ENCODE results near the gene NCOR2. TPM values are rescaled to one million over a fixed set of nuclear protein-coding genes. Genes with fewer than 3 reads are reported as not detected.

Gene NCOR2
- total and polyA plus RNA-seq, 2 donors (not counting 3 experiments of a cell fraction or from before 2014, with no cell fraction given): 26.5 to 241 TPM

DNA sequence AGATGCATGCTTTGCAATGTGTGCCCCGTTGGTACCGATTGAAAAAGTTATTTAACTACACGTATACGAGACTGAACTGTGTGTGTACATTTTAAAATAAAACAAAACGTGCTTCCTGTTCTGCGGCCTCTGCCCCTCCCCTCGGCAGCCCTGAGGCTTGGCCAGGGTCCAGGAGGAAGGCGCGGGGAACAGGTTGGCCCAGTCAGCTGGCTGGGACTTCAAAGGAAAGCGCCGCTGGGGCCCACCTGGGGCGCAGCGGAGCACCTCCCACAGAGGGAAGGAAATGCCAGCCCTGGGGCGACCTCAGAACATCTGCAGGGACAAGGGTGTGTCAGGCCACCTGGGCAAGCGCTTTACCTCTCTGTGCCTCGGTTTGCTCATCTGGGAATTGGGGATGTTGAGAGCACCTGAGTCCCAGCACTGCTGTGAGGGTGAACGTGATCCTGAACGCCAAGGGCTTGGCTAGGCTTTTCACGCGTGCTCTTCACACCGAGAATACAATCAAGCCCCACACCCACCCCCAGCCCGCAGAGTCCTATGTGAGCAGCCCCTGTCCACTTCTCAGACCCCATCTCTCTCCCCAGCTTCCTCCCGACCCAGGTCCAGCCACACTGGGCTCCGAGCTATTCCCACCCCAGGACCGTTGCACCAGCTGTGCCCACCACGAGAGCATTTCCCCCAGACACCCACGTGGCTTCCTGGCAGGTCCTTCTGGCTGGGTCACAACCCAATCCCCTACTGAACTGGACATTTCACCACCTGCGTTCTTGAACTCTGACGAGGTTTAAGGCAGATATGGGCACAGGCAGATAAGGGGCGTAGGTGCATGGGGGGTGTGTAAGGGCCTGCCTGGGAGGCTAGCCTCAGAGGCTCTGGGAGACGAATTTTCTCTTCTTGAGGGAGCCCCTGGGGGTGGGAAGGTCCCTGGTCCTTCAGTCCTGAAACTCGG lies 41.9 kb upstream of the NCOR2 start:
- H3K9me1 ChIP-seq (replicated peaks; ENCODE audit: control insufficient read depth, extremely low read depth, insufficient read depth, low read length): no peaks in the 10 kb centered on the region
- FAIRE-seq (peak; percentile 82), DNase-seq (ENCODE audit: low read depth, low spot score) (peak; percentile 76)
- no peaks in the 10 kb centered on the region for H4K20me1 ChIP-seq (replicated peaks; ENCODE audit: control insufficient read depth, extremely low read depth, insufficient read depth, low read length)
- ChIA-PET POLR2A (no interaction called here), CTCF (interaction anchor here (0.6 to 0.8 kb wide), 2 partner anchors 17 to 79 kb away, joined by 3 read pairs; no protein-coding TSS in a partner anchor)
- H3K4me2 ChIP-seq (ENCODE audit: insufficient read depth, low read length): peak overlapping the region; percentile 24
- no peaks in the 10 kb centered on the region for H3K9me3 ChIP-seq (replicated peaks; ENCODE audit: control insufficient read depth, insufficient read depth, low read length)
- H3K27ac ChIP-seq (ENCODE audit: insufficient read depth, low read depth, low read length): no peak overlapping the region
- H3K79me2 ChIP-seq (ENCODE audit: control insufficient read depth, insufficient read depth, low read length): no peaks in the 10 kb centered on the region
- intact Hi-C loops (cut with micrococcal nuclease): loop anchor here (5.0 kb wide), 1 partner anchor 43 kb away; no protein-coding TSS in a partner anchor
- dilution Hi-C loops (cut with MboI; ENCODE audit: extremely low pct_ligation_motif_present, low sequenced_read_pairs): no loop called here
- H3K27me3 ChIP-seq (ENCODE audit: control insufficient read depth in 2 of 2, insufficient read depth in 2 of 2, low read length in 2 of 2): no peaks in the 10 kb centered on the region
- TF ChIP-seq MYC (IDR thresholded peaks at IDR 0.05; ENCODE audit: low read depth, low read length) (no peak), POLR2AphosphoS5 (IDR thresholded peaks at IDR 0.05; ENCODE audit: insufficient read depth, low read depth, low read length) (peak; percentile 70), JUN (IDR thresholded peaks at IDR 0.05; ENCODE audit: borderline replicate concordance, insufficient read depth, insufficient read length, low read depth) (no peak), CTCF (IDR thresholded peaks at IDR 0.05; ENCODE audit: extremely low read depth in 1 of 2, insufficient read depth in 1 of 2, low read depth in 1 of 2, low read length in 2 of 2) (no peak), FOS (IDR thresholded peaks at IDR 0.05; ENCODE audit: borderline replicate concordance, insufficient read depth, low read length) (no peak), GATA2 (IDR thresholded peaks at IDR 0.05; ENCODE audit: insufficient read depth, insufficient read length, low read depth, low read length) (no peak), POLR2A (IDR thresholded peaks at IDR 0.05; ENCODE audit: low read depth, low read length) (no peak)
- TF ChIP-seq, protein P1, sequence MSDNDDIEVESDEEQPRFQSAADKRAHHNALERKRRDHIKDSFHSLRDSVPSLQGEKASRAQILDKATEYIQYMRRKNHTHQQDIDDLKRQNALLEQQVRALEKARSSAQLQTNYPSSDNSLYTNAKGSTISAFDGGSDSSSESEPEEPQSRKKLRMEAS (IDR thresholded peaks at IDR 0.05; ENCODE audit: insufficient read depth, insufficient read length): no peak
- no TSS peak for BruUV-seq (replicated peaks)
- no peaks in the 10 kb centered on the region for H3K36me3 ChIP-seq (ENCODE audit: control insufficient read depth in 2 of 2, extremely low read depth in 1 of 2, insufficient read depth in 2 of 2, low read length in 2 of 2)
- no peak overlapping the region for H2AFZ ChIP-seq (ENCODE audit: low read depth, low read length)
- no peak overlapping the region for H3K9ac ChIP-seq (replicated peaks; ENCODE audit: extremely low read depth, insufficient read depth, low read length)
- H3K4me1 ChIP-seq (ENCODE audit: control insufficient read depth, extremely low read depth, insufficient read depth, low read length): peaks cover 23% of the 10 kb centered on the region
- H3K4me3 ChIP-seq (replicated peaks in 1 of 3; ENCODE audit: insufficient read depth in 1 of 3, low read depth in 1 of 3, low read length in 3 of 3): no peak overlapping the region
